GM18499 (cell line): ENCODE measurements around the gene MMP24OS.
"Not testable (repeated sequence)": the region's sequence is repeated elsewhere in the genome, so short reads cannot be mapped to it uniquely, and the experiment has no call there.

Experiments used
- ATAC-seq: cut with Tn5 transposase; IDR thresholded peaks from one replicate; pipeline ENCODE4 v1.9.1; 2021; ENCODE audit warnings: moderate number of reproducible peaks; ENCODE audit not compliant: insufficient read depth, unreplicated experiment

The MMP24OS gene

GRCh38 chr20:35260426-35260825 lies 17.5 kb downstream of the MMP24OS start:
- ATAC-seq = no peak

GRCh38 chr20:35257175-35257909 lies 20.6 kb downstream of the MMP24OS start:
- ATAC-seq = no peak

GRCh38 chr20:35254448-35254999 lies 23.4 kb downstream of the MMP24OS start:
- no peak for ATAC-seq

- ATAC-seq = no peak
These were observed 24.9 kb downstream of the MMP24OS start for GRCh38 chr20:35253010-35253409.

GRCh38 chr20:35252598-35252997 lies 25.3 kb downstream of the MMP24OS start:
- not testable (repeated sequence) for ATAC-seq

- no peak for ATAC-seq
These were observed 25.9 kb downstream of the MMP24OS start for GRCh38 chr20:35252037-35252461.

GRCh38 chr20:35251613-35251940 lies 26.3 kb downstream of the MMP24OS start:
- ATAC-seq = no peak

GRCh38 chr20:35248641-35249475 lies 29.1 kb downstream of the MMP24OS start:
- ATAC-seq = no peak

GRCh38 chr20:35246723-35247122 lies 31.2 kb downstream of the MMP24OS start:
- no peak for ATAC-seq

GRCh38 chr20:35243986-35244385 lies 33.9 kb downstream of the MMP24OS start:
- ATAC-seq = no peak

GRCh38 chr20:35243317-35243716 lies 34.6 kb downstream of the MMP24OS start:
- no peak for ATAC-seq

- ATAC-seq = no peak
These were observed 37.1 kb downstream of the MMP24OS start for GRCh38 chr20:35240811-35241293.

GRCh38 chr20:35240083-35240810 lies 37.7 kb downstream of the MMP24OS start:
- no peak for ATAC-seq

GRCh38 chr20:35238735-35239134 lies 39.2 kb downstream of the MMP24OS start:
- no peak for ATAC-seq

GRCh38 chr20:35238170-35238569 lies 39.8 kb downstream of the MMP24OS start:
- no peak for ATAC-seq

GRCh38 chr20:35237486-35237885 lies 40.4 kb downstream of the MMP24OS start:
- no peak for ATAC-seq

GRCh38 chr20:35235881-35236280 lies 42.0 kb downstream of the MMP24OS start:
- no peak for ATAC-seq

- no peak for ATAC-seq
These were observed 45.3 kb downstream of the MMP24OS start for GRCh38 chr20:35232575-35232974.

- ATAC-seq = no peak
These were observed 50.8 kb downstream of the MMP24OS start for GRCh38 chr20:35226884-35227681.
